GM10248 (cell line): Measurements from ENCODE around the gene MCC.

Source experiments
- CTCF ChIA-PET: fragments of 300-600 bp; sonication (Branson Sonifier 250); formaldehyde crosslinking; extraction: SDS; loops from one replicate; lab custom pipeline; 2021; ENCODE audit warnings: antibody characterized with exemption; lab: Yijun Ruan, JAX
- POLR2A ChIA-PET: fragments of 350-650 bp; sonication (Branson Sonifier 250); formaldehyde crosslinking; extraction: SDS; loops from one replicate; lab custom pipeline; 2020; ENCODE audit warnings: antibody characterized with exemption; lab: Yijun Ruan, JAX
- DNase-seq: peaks from one replicate; pipeline ENCODE4 v3.0.0; 2012; ENCODE audit errors: extremely low spot score
- CTCF ChIP-seq: IDR thresholded peaks from 2 replicates; pipeline ENCODE4 v1.5.1; 2012; ENCODE audit warnings: mild to moderate bottlenecking, low read depth; ENCODE audit errors: extremely low read depth, missing control alignments, control extremely low read depth

The MCC gene

GRCh38 chr5:113512341-113512740 lies 24.1 kb upstream of the MCC start:
- CTCF ChIA-PET = interaction anchor here (1.0 to 3.5 kb wide), 6 partner anchors 12 to 516 kb away, joined by 3 to 23 read pairs (median 4); no protein-coding TSS in a partner anchor
- POLR2A ChIA-PET = no interaction called here
- DNase-seq = no peak
- TF ChIP-seq CTCF = no peak

GRCh38 chr5:113510836-113511451 lies 22.7 kb upstream of the MCC start:
- TF ChIP-seq CTCF = peak; percentile 49
- CTCF ChIA-PET = interaction anchor here (1.0 to 3.5 kb wide), 12 partner anchors 8 to 662 kb away, joined by 3 to 23 read pairs (median 4); no protein-coding TSS in a partner anchor
- POLR2A ChIA-PET = no interaction called here
- peak; percentile 29 for DNase-seq

GRCh38 chr5:113508756-113509155 lies 20.5 kb upstream of the MCC start:
- ChIA-PET CTCF (no interaction called here), POLR2A (no interaction called here)
- TF ChIP-seq CTCF = no peak
- no peak for DNase-seq

- no peak for TF ChIP-seq CTCF
- POLR2A ChIA-PET = no interaction called here
- CTCF ChIA-PET = no interaction called here
- no peak for DNase-seq
Observed at GRCh38 chr5:113507601-113508000, 19.3 kb upstream of the MCC start.

GRCh38 chr5:113505181-113505580 lies 16.9 kb upstream of the MCC start:
- no peak for DNase-seq
- ChIA-PET CTCF (no interaction called here), POLR2A (no interaction called here)
- no peak for TF ChIP-seq CTCF

- POLR2A ChIA-PET = no interaction called here
- CTCF ChIA-PET = interaction anchor here (1.0 to 2.3 kb wide), 4 partner anchors 8 to 124 kb away, joined by 3 to 5 read pairs (median 4); partner anchors contain the start of gene YTHDC2
- TF ChIP-seq CTCF = no peak
- DNase-seq = no peak
Observed at GRCh38 chr5:113503146-113503545, 14.9 kb upstream of the MCC start.
